OCI-LY7 (cell line): ENCODE measurements around the gene TAF4.

Experiments used
- EZH2phosphoT487 ChIP-seq: fragments of 200-600 bp; sonication (generic); IDR thresholded peaks from 2 replicates; pipeline ENCODE4 v1.6.1; 2018; ENCODE audit warnings: low read depth, borderline replicate concordance, mild to moderate bottlenecking, mixed run types, antibody characterized with exemption, low read length, moderate library complexity, mixed read lengths
- TF ChIP-seq, protein P1 (sequence below): fragments of 200-600 bp; sonication (generic); conservative IDR thresholded peaks from 2 replicates; pipeline ENCODE4 v1.5.1; 2014; ENCODE audit warnings: mild to moderate bottlenecking, antibody characterized with exemption, low read length, moderate library complexity, mixed read lengths

GRCh38 chr20:62044631-62045030 is 21.1 kb downstream of the TAF4 start:
- TF ChIP-seq EZH2phosphoT487: no peak
- TF ChIP-seq, protein P1, sequence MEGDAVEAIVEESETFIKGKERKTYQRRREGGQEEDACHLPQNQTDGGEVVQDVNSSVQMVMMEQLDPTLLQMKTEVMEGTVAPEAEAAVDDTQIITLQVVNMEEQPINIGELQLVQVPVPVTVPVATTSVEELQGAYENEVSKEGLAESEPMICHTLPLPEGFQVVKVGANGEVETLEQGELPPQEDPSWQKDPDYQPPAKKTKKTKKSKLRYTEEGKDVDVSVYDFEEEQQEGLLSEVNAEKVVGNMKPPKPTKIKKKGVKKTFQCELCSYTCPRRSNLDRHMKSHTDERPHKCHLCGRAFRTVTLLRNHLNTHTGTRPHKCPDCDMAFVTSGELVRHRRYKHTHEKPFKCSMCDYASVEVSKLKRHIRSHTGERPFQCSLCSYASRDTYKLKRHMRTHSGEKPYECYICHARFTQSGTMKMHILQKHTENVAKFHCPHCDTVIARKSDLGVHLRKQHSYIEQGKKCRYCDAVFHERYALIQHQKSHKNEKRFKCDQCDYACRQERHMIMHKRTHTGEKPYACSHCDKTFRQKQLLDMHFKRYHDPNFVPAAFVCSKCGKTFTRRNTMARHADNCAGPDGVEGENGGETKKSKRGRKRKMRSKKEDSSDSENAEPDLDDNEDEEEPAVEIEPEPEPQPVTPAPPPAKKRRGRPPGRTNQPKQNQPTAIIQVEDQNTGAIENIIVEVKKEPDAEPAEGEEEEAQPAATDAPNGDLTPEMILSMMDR: no peak
